ENCODE results near the gene PRKG1.

PRKG1 gene

GRCh38 chr10:51694086-51694768 is 619.9 kb downstream of the PRKG1 start:
- H3K27me3 ChIP-seq (ENCODE audit: low read length), result no peaks in the 10 kb centered on the region
- no peaks in the 10 kb centered on the region for H3K9me3 ChIP-seq (ENCODE audit: insufficient read depth, low read length)
- no peaks in the 10 kb centered on the region; the same call in 1 of the 2 replicates for H3K36me3 ChIP-seq (ENCODE audit: low read length)
- peaks cover 10% of the 10 kb centered on the region; the same call in 1 of the 2 replicates for H4K20me1 ChIP-seq (ENCODE audit: low read depth, low read length)
- H2AFZ ChIP-seq (ENCODE audit: low read depth, low read length, severe bottlenecking), result no peak overlapping the region
- no peak overlapping the region for H3K9ac ChIP-seq (ENCODE audit: low read length)
- H3K79me2 ChIP-seq (ENCODE audit: insufficient read depth, low read length), result peaks cover 28% of the 10 kb centered on the region
- H3K4me2 ChIP-seq (ENCODE audit: low read depth, low read length, poor library complexity, severe bottlenecking), result no peak overlapping the region
- H3K9me2 ChIP-seq (replicated peaks; ENCODE audit: insufficient read depth, low read length), result no peaks in the 10 kb centered on the region
- TF ChIP-seq EZH2phosphoT487 (conservative IDR thresholded peaks at IDR 0.05; ENCODE audit: low read length), result no peak
- no peak for TF ChIP-seq CTCF (IDR thresholded peaks at IDR 0.05; ENCODE audit: insufficient read depth, low read length, poor library complexity, severe bottlenecking)
- H3K4me3 ChIP-seq (ENCODE audit: insufficient read depth, low read length, poor library complexity, severe bottlenecking), result no peak overlapping the region
- H3K27ac ChIP-seq (ENCODE audit: low read depth, low read length), result no peak overlapping the region
- H3F3A ChIP-seq (ENCODE audit: insufficient read depth), result no peaks in the 10 kb centered on the region

GRCh38 chr10:51696251-51696650 is 622.0 kb downstream of the PRKG1 start:
- Histone ChIP-seq H3K4me3 (ENCODE audit: insufficient read depth, low read length, poor library complexity, severe bottlenecking) (no peak overlapping the region), H2AFZ (ENCODE audit: low read depth, low read length, severe bottlenecking) (no peak overlapping the region), H3K4me2 (ENCODE audit: low read depth, low read length, poor library complexity, severe bottlenecking) (peak overlapping the region; percentile 16), H3K27me3 (ENCODE audit: low read length) (no peaks in the 10 kb centered on the region), H3F3A (ENCODE audit: insufficient read depth) (no peaks in the 10 kb centered on the region), H3K79me2 (ENCODE audit: insufficient read depth, low read length) (peaks cover 30% of the 10 kb centered on the region), H3K9me2 (replicated peaks; ENCODE audit: insufficient read depth, low read length) (no peaks in the 10 kb centered on the region), H3K36me3 (ENCODE audit: low read length) (no peaks in the 10 kb centered on the region; the same call in 1 of the 2 replicates), H3K27ac (ENCODE audit: low read depth, low read length) (no peak overlapping the region), H3K9ac (ENCODE audit: low read length) (no peak overlapping the region), H3K9me3 (ENCODE audit: insufficient read depth, low read length) (no peaks in the 10 kb centered on the region), H4K20me1 (ENCODE audit: low read depth, low read length) (peaks cover 10% of the 10 kb centered on the region; the same call in 1 of the 2 replicates)
- TF ChIP-seq CTCF (IDR thresholded peaks at IDR 0.05; ENCODE audit: insufficient read depth, low read length, poor library complexity, severe bottlenecking) (no peak), EZH2phosphoT487 (conservative IDR thresholded peaks at IDR 0.05; ENCODE audit: low read length) (no peak)

GRCh38 chr10:51698473-51699063 is 624.3 kb downstream of the PRKG1 start:
- Histone ChIP-seq H3K79me2 (ENCODE audit: insufficient read depth, low read length) (peaks cover 30% of the 10 kb centered on the region), H3F3A (ENCODE audit: insufficient read depth) (no peaks in the 10 kb centered on the region), H2AFZ (ENCODE audit: low read depth, low read length, severe bottlenecking) (no peak overlapping the region), H3K4me2 (ENCODE audit: low read depth, low read length, poor library complexity, severe bottlenecking) (peak overlapping the region; percentile 72), H3K27me3 (ENCODE audit: low read length) (no peaks in the 10 kb centered on the region), H3K9me2 (replicated peaks; ENCODE audit: insufficient read depth, low read length) (no peaks in the 10 kb centered on the region), H3K27ac (ENCODE audit: low read depth, low read length) (peak overlapping the region; percentile 82; the same call in 1 of the 2 replicates), H3K9ac (ENCODE audit: low read length) (peak overlapping the region; percentile 72), H3K4me3 (ENCODE audit: insufficient read depth, low read length, poor library complexity, severe bottlenecking) (peak overlapping the region; percentile 95), H3K36me3 (ENCODE audit: low read length) (no peaks in the 10 kb centered on the region; the same call in 1 of the 2 replicates), H4K20me1 (ENCODE audit: low read depth, low read length) (peaks cover 10% of the 10 kb centered on the region; the same call in 1 of the 2 replicates), H3K9me3 (ENCODE audit: insufficient read depth, low read length) (no peaks in the 10 kb centered on the region)
- TF ChIP-seq EZH2phosphoT487 (conservative IDR thresholded peaks at IDR 0.05; ENCODE audit: low read length) (no peak), CTCF (IDR thresholded peaks at IDR 0.05; ENCODE audit: insufficient read depth, low read length, poor library complexity, severe bottlenecking) (no peak)
